ENCODE data around the gene PGPEP1. TPM values are rescaled to one million over a fixed set of nuclear protein-coding genes. Genes with fewer than 3 reads are reported as not detected.

PGPEP1 gene
- total and polyA plus RNA-seq, 10 of the 15 experiments (the other 5 are each of a cell fraction or from before 2014, with no cell fraction given): 13.8 to 39.4 (median 17.0) TPM

GRCh38 chr19:18373892-18374629 is 33.7 kb downstream of the PGPEP1 start:
- SMC1A ChIA-PET (ENCODE audit: uncharacterized antibody, unreplicated experiment): interaction anchor here (0.7 to 1.7 kb wide), 6 partner anchors 14 to 42 kb away, joined by 3 to 5 read pairs (median 4); partner anchors contain the start of gene PGPEP1
- RAD21 ChIA-PET (ENCODE audit: unreplicated experiment): interaction anchor here (0.6 to 2.5 kb wide), 6 partner anchors 15 to 203 kb away, joined by 3 to 7 read pairs (median 3); no protein-coding TSS in a partner anchor
- ATAC-seq: peak; percentile 98
- Histone ChIP-seq H3K36me3 (ENCODE audit: control insufficient read depth in 2 of 2, insufficient read depth in 2 of 2, low read length in 1 of 2) (no peaks in the 10 kb centered on the region), H3K9me3 (replicated peaks; ENCODE audit: control insufficient read depth, insufficient read depth, low read length) (no peaks in the 10 kb centered on the region), H3K4me2 (ENCODE audit: control insufficient read depth, insufficient read depth) (peak overlapping the region; percentile 66), H2AFZ (ENCODE audit: control insufficient read depth, low read depth, low read length) (peak overlapping the region; percentile 65), H3K9ac (ENCODE audit: control insufficient read depth, insufficient read depth, low read length) (peak overlapping the region; percentile 77), H3K4me3 (0 out of 2 replicates have a peak overlapping the region, but pooled peaks have one; percentile 29), H3K27ac (ENCODE audit: control insufficient read depth, insufficient read depth) (peak overlapping the region; percentile 95), H3K4me1 (ENCODE audit: control insufficient read depth, insufficient read depth, low read length) (peaks cover 41% of the 10 kb centered on the region), H3K79me2 (ENCODE audit: control insufficient read depth, insufficient read depth, low read length) (no peaks in the 10 kb centered on the region), H4K20me1 (ENCODE audit: control insufficient read depth, insufficient read depth) (no peaks in the 10 kb centered on the region), H3K27me3 (replicated peaks in 1 of 2; ENCODE audit: control insufficient read depth in 2 of 2, insufficient read depth in 2 of 2, low read length in 1 of 2) (no peaks in the 10 kb centered on the region)
- POLR2A ChIA-PET: interaction anchor here (0.5 to 3.2 kb wide), 6 partner anchors 14 to 200 kb away, joined by 3 to 15 read pairs (median 4); partner anchors contain the start of gene JUND
- intact Hi-C loops (cut with micrococcal nuclease; ENCODE audit: unreplicated experiment): no loop called here
- CTCF ChIA-PET: interaction anchor here (1.1 to 2.8 kb wide), 5 partner anchors 14 to 94 kb away, joined by 3 to 11 read pairs (median 4); no protein-coding TSS in a partner anchor
- 2% methylated on average over 13 of the region's 17 CpGs for WGBS (ENCODE audit: insufficient coverage, insufficient replicate concordance, low lambda C conversion rate, missing lambda C conversion rate)
- peak; percentile 91 for DNase-seq (ENCODE audit: low read depth, low spot score)
- FAIRE-seq: peak; percentile 90
- BruUV-seq (replicated peaks): TSS peak; percentile 99
- in situ Hi-C loops (cut with MboI): no loop called here
- TF ChIP-seq MYC (IDR thresholded peaks at IDR 0.05; ENCODE audit: insufficient read depth, insufficient read length, insufficient replicate concordance, low read length, severe bottlenecking) (peak; percentile 54), BRCA1 (IDR thresholded peaks at IDR 0.05; ENCODE audit: low read depth, low read length) (no peak), NBN (IDR thresholded peaks at IDR 0.05) (peak; percentile 87; the same call in 1 of the 2 replicates), SRF (IDR thresholded peaks at IDR 0.05; ENCODE audit: low read depth in 2 of 2, low read length in 2 of 2) (0 out of 4 replicates have a peak, but pooled peaks of 1 of the 2 experiments have one; percentile 33), YBX1 (IDR thresholded peaks at IDR 0.05) (no peak), SMC3 (IDR thresholded peaks at IDR 0.05; ENCODE audit: borderline replicate concordance, low read length) (no peak), ZZZ3 (IDR thresholded peaks at IDR 0.05; ENCODE audit: control insufficient read depth, insufficient read length, low read depth) (no peak), BCL11A (IDR thresholded peaks at IDR 0.05; ENCODE audit: low read depth, low read length) (peak; percentile 39; the same call in 1 of the 2 replicates), NR2C2 (IDR thresholded peaks at IDR 0.05; ENCODE audit: borderline replicate concordance, control insufficient read depth, insufficient read length, low read depth) (no peak), TCF3 (IDR thresholded peaks at IDR 0.05; ENCODE audit: borderline replicate concordance, insufficient read depth, low read depth, low read length) (peak; percentile 62; the same call in 1 of the 2 replicates), ZNF274 (IDR thresholded peaks at IDR 0.05; ENCODE audit: insufficient read depth, insufficient read length) (no peak), MXI1 (IDR thresholded peaks at IDR 0.05; ENCODE audit: low read depth, low read length) (peak; percentile 77), HCFC1 (IDR thresholded peaks at IDR 0.05; ENCODE audit: low read length) (peak; percentile 46; the same call in 1 of the 2 replicates)
- TF ChIP-seq, protein P1, sequence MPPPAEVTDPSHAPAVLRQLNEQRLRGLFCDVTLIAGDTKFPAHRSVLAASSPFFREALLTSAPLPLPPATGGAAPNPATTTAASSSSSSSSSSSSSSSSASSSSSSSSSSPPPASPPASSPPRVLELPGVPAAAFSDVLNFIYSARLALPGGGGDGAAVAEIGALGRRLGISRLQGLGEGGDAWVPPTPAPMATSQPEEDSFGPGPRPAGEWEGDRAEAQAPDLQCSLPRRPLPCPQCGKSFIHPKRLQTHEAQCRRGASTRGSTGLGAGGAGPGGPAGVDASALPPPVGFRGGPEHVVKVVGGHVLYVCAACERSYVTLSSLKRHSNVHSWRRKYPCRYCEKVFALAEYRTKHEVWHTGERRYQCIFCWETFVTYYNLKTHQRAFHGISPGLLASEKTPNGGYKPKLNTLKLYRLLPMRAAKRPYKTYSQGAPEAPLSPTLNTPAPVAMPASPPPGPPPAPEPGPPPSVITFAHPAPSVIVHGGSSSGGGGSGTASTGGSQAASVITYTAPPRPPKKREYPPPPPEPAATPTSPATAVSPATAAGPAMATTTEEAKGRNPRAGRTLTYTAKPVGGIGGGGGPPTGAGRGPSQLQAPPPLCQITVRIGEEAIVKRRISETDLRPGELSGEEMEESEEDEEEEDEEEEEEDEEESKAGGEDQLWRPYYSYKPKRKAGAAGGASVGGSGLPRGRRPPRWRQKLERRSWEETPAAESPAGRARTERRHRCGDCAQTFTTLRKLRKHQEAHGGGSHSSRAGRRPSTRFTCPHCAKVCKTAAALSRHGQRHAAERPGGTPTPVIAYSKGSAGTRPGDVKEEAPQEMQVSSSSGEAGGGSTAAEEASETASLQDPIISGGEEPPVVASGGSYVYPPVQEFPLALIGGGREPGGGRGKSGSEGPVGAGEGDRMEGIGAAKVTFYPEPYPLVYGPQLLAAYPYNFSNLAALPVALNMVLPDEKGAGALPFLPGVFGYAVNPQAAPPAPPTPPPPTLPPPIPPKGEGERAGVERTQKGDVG (CRISPR knock-in tag; IDR thresholded peaks at IDR 0.05): no peak
- TF ChIP-seq, protein P2, sequence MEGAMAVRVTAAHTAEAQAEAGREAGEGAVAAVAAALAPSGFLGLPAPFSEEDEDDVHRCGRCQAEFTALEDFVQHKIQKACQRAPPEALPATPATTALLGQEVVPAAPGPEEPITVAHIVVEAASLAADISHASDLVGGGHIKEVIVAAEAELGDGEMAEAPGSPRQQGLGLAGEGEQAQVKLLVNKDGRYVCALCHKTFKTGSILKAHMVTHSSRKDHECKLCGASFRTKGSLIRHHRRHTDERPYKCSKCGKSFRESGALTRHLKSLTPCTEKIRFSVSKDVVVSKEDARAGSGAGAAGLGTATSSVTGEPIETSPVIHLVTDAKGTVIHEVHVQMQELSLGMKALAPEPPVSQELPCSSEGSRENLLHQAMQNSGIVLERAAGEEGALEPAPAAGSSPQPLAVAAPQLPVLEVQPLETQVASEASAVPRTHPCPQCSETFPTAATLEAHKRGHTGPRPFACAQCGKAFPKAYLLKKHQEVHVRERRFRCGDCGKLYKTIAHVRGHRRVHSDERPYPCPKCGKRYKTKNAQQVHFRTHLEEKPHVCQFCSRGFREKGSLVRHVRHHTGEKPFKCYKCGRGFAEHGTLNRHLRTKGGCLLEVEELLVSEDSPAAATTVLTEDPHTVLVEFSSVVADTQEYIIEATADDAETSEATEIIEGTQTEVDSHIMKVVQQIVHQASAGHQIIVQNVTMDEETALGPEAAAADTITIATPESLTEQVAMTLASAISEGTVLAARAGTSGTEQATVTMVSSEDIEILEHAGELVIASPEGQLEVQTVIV (IDR thresholded peaks at IDR 0.05; ENCODE audit: borderline replicate concordance, partially characterized antibody): peak; percentile 56
- TF ChIP-seq, protein P3, sequence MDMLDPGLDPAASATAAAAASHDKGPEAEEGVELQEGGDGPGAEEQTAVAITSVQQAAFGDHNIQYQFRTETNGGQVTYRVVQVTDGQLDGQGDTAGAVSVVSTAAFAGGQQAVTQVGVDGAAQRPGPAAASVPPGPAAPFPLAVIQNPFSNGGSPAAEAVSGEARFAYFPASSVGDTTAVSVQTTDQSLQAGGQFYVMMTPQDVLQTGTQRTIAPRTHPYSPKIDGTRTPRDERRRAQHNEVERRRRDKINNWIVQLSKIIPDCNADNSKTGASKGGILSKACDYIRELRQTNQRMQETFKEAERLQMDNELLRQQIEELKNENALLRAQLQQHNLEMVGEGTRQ (IDR thresholded peaks at IDR 0.05; ENCODE audit: borderline replicate concordance, low read depth, low read length): peak; percentile 92
